ENCODE measurements around the gene LSG1. TPM values are rescaled to one million over a fixed set of nuclear protein-coding genes. Genes with fewer than 3 reads are reported as not detected.

Gene LSG1
- total RNA-seq, 1 experiment from 2014 or later: 39.7 TPM

DNA sequence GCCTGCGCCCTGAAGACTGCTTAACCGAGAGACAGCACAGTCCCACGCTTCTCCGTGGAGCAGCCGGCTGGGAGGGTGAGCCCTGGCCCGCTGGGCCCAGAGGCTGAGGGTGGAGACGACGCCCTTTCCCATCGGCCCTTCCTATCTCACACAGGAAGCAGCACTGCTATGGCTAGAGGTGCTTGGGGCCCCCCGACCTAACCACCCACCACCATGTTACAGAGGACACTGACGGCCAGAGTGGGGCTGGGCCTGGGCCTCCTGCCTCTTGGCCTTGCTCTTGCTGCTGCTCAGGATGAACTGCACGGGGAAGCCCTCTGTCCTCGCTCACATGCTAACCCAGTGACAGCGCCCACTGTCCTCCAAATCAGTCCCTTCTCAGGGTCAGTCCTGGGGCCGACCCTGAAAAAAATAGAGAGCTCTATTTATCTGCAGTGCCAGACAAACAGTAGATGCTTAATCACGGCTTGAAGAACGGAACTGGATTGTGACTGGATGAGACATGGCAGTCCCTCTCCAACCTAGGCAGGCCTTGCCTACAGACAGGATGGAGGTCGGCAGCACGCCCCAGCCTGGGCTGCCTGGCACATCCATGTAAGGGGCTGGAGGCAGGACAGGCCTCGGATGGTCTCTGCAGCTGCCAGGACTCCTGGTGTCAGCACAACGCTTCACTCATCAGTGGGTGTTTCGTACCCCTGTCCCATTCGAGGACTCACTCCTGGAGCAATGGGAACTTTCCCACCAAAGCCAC is 53.0 kb downstream of the LSG1 start:
- no peak for DNase-seq (ENCODE audit: low read depth, low spot score)

GRCh38 chr3:194617827-194618226 is 54.2 kb downstream of the LSG1 start:
- TF ChIP-seq, protein P1, sequence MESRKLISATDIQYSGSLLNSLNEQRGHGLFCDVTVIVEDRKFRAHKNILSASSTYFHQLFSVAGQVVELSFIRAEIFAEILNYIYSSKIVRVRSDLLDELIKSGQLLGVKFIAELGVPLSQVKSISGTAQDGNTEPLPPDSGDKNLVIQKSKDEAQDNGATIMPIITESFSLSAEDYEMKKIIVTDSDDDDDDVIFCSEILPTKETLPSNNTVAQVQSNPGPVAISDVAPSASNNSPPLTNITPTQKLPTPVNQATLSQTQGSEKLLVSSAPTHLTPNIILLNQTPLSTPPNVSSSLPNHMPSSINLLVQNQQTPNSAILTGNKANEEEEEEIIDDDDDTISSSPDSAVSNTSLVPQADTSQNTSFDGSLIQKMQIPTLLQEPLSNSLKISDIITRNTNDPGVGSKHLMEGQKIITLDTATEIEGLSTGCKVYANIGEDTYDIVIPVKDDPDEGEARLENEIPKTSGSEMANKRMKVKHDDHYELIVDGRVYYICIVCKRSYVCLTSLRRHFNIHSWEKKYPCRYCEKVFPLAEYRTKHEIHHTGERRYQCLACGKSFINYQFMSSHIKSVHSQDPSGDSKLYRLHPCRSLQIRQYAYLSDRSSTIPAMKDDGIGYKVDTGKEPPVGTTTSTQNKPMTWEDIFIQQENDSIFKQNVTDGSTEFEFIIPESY (IDR thresholded peaks at IDR 0.05; ENCODE audit: extremely low read depth, insufficient replicate concordance, low read length): no peak
- TF ChIP-seq ATF3 (IDR thresholded peaks at IDR 0.05): no peak
- no peak for TF ChIP-seq ZFX (IDR thresholded peaks at IDR 0.05)
- no peak for TF ChIP-seq RAD21 (IDR thresholded peaks at IDR 0.05; ENCODE audit: low read depth)
- TF ChIP-seq ELF1 (IDR thresholded peaks at IDR 0.05; ENCODE audit: borderline replicate concordance, low read depth): no peak
- no peak for TF ChIP-seq SP1 (IDR thresholded peaks at IDR 0.05; ENCODE audit: low read depth)
- TF ChIP-seq ZNF274 (IDR thresholded peaks at IDR 0.05; ENCODE audit: low read depth, low read length): no peak
- no peak for TF ChIP-seq CBX3 (IDR thresholded peaks at IDR 0.05; ENCODE audit: low read depth)
- TF ChIP-seq EZH2 (IDR thresholded peaks at IDR 0.05): no peak
- ChIA-PET CTCF (no interaction called here), RAD21 (ENCODE audit: low non-redundant PET in 1 of 2, low total read pairs in 2 of 2, uncharacterized antibody in 2 of 2, unreplicated experiment in 2 of 2) (no interaction called here), POLR2A (no interaction called here)
- H3K4me1 ChIP-seq (ENCODE audit: control insufficient read depth in 1 of 2, insufficient read depth in 2 of 2, low read length in 2 of 2): no peaks in the 10 kb centered on the region
- no peaks in the 10 kb centered on the region for H3K79me2 ChIP-seq (ENCODE audit: insufficient read depth, low read length)
- ATAC-seq (no peak), DNase-seq (ENCODE audit: low read depth, low spot score) (no peak)
- H2AFZ ChIP-seq (ENCODE audit: low read depth, low read length, poor library complexity, severe bottlenecking): no peak overlapping the region
- intact Hi-C loops (cut with micrococcal nuclease): no loop called here
- no peaks in the 10 kb centered on the region for H3K9me3 ChIP-seq (ENCODE audit: control insufficient read depth in 1 of 2, insufficient read depth in 1 of 2, low read depth in 1 of 2, low read length in 2 of 2)
- H3K36me3 ChIP-seq (ENCODE audit: control insufficient read depth in 1 of 2, insufficient read depth in 2 of 2, low read length in 2 of 2): no peaks in the 10 kb centered on the region; a peak in 1 of 4 replicates
- H3K27ac ChIP-seq (ENCODE audit: low read depth, low read length): no peak overlapping the region
- H4K20me1 ChIP-seq (ENCODE audit: insufficient read depth): no peaks in the 10 kb centered on the region
- no peak overlapping the region for H3K9ac ChIP-seq (ENCODE audit: low read length)
- no peak overlapping the region for H3K4me2 ChIP-seq (ENCODE audit: low read length)
- H3K27me3 ChIP-seq (ENCODE audit: insufficient read depth, low read length): no peaks in the 10 kb centered on the region
- BruUV-seq (replicated peaks): no TSS peak
- H3K4me3 ChIP-seq (replicated peaks in 1 of 2; ENCODE audit: low read depth in 1 of 2, low read length in 2 of 2): no peak overlapping the region
- H3K9me2 ChIP-seq (ENCODE audit: insufficient read depth): no peaks in the 10 kb centered on the region

More for the DNA sequence above, 53.0 kb downstream of the LSG1 start:
- no peaks in the 10 kb centered on the region for H3K79me2 ChIP-seq (ENCODE audit: insufficient read depth, low read length)
- POLR2A ChIA-PET: no interaction called here
- no peaks in the 10 kb centered on the region; a peak in 1 of 4 replicates for H3K36me3 ChIP-seq (ENCODE audit: control insufficient read depth in 1 of 2, insufficient read depth in 2 of 2, low read length in 2 of 2)
- TF ChIP-seq CEBPB (IDR thresholded peaks at IDR 0.05; ENCODE audit: low read depth): no peak
- CTCF ChIA-PET: no interaction called here
- H3K9me2 ChIP-seq (ENCODE audit: insufficient read depth): no peaks in the 10 kb centered on the region
- no peak overlapping the region for H3K9ac ChIP-seq (ENCODE audit: low read length)
- H3K4me2 ChIP-seq (ENCODE audit: low read length): no peak overlapping the region
- RAD21 ChIA-PET (ENCODE audit: low non-redundant PET in 1 of 2, low total read pairs in 2 of 2, uncharacterized antibody in 2 of 2, unreplicated experiment in 2 of 2): no interaction called here
- intact Hi-C loops (cut with micrococcal nuclease): no loop called here
- no TSS peak for BruUV-seq (replicated peaks)
- H3K4me3 ChIP-seq (replicated peaks in 1 of 2; ENCODE audit: low read depth in 1 of 2, low read length in 2 of 2): no peak overlapping the region
- H4K20me1 ChIP-seq (ENCODE audit: insufficient read depth): no peaks in the 10 kb centered on the region
- H3K4me1 ChIP-seq (ENCODE audit: control insufficient read depth in 1 of 2, insufficient read depth in 2 of 2, low read length in 2 of 2): no peaks in the 10 kb centered on the region
- no peak overlapping the region for H2AFZ ChIP-seq (ENCODE audit: low read depth, low read length, poor library complexity, severe bottlenecking)
- H3K27me3 ChIP-seq (ENCODE audit: insufficient read depth, low read length): no peaks in the 10 kb centered on the region
- ATAC-seq: no peak
- no peak overlapping the region for H3K27ac ChIP-seq (ENCODE audit: low read depth, low read length)
- no peaks in the 10 kb centered on the region for H3K9me3 ChIP-seq (ENCODE audit: control insufficient read depth in 1 of 2, insufficient read depth in 1 of 2, low read depth in 1 of 2, low read length in 2 of 2)

Measured in HCT116 (cell line).